Stimulated activated CD8-positive, alpha-beta memory T cell treated with anti-CD3 and anti-CD28 coated beads, Interleukin-7, amount 100 ng/mL, for 1 hour (primary cell): ENCODE data around the gene SPP1.

Source experiments
- DNase-seq, 2 donors: peaks; one replicate each; pipeline ENCODE4 v3.0.0-alpha.2; 2020; ENCODE audit warnings: low read depth in 2 of 2

The SPP1 gene

DNA sequence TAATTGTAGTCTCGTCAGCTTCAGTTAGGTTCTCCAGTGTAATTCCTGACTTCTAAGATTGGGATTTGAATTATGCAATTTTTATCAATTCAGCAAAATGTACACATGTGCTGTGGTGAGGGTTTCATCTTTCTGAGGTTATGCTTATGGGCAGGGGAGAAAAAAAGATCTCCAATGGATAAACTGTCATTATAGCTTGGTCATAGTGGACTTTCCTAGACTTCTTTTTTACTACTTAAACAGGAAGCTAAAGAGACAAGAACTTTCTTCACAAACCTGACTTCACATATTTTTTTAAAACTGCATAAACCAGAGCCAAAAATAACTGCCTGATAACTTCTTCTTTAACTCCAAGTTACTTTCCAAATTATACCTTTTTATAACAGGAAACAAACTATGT is 21.7 kb upstream of the SPP1 start:
- DNase-seq: no peak

DNA sequence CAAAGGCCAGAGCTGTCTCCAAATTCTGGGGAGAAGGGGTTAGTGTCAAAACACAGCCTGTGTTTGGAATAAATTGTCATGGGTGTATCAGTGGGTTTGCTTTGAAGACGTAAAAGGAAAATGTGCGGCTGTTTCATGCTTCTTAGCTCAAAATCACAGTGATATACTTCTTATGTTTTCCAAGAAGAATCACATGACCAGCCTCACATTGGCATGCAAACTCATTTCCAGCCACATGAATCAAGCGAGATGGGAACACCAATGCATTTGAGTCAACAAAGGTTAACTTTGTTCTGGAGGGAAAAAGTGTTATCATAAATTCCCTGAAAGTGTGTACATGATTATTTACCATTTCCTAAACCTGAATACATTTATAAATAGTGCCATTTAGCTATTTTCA is 19.0 kb upstream of the SPP1 start:
- DNase-seq: no peak

DNA sequence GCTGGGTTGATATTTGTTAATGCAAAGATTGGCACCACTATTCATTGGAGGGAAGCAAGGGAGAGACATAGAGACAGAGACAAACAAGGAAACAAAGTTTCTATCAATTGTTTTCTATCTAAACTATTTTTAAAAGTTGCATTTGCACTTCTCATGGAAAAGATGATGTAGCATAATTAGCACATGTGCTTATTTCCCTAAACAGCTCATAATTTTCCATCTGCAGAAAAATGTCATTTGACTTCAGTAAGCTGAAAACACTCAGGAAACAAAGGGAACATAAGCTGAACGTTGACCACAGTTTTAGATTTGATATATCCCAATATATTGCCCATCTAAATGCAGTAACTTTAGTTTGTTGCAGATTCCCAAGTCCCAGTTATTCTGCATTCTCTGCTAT is 18.5 kb upstream of the SPP1 start:
- no peak for DNase-seq

DNA sequence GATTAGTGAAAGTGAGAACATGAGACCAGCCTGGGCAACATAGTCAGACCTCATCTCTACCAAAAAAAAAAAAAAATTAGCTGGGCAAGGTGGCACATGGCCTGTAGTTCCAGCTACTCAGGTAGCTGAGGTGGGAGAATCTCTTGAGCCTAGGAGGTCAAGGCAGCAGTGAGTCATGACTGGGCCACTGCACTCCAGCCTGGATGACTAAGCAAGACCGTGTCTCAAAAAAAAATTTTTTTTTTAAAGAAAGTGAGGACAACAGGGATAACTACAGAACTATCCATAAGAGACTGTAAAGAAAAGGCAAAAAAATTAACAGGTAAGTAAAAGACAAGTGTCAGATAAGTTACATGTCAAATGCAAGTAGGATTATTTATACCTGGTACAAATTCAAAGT is 13.5 kb upstream of the SPP1 start:
- no peak for DNase-seq

DNA sequence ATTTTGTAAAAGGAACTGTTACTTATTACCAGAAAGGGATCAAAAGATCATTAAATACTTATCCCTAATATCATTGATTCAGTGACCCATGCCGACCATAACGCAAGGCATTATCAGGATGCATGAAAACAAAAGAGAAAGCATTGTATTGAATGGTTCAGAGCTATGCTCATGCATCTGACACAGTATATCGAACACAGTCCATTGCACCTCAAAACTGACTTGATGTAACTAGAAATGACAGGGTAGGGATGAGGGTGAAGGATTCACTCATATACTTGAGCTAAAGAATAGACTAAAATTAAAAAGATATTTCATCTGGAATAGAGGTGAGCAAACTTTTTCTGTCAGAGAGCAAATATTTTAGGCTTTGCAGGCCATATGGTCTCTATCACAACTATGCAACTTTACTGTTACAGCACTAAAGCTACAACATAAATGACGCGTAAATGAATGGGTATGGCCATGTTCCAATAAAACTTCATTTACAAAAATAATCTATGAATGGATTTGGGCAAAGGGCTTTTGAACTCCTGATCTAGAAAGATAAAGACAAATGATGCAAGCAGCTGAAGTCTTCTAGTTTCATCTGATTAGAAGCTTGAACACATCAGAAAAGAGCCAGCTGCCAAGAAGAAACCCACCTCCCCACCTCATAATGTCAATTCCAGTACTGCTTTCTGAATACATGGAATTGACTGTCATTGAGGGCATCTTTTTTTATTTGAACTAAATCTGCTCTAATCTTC is 12.9 kb upstream of the SPP1 start:
- DNase-seq: no peak

DNA sequence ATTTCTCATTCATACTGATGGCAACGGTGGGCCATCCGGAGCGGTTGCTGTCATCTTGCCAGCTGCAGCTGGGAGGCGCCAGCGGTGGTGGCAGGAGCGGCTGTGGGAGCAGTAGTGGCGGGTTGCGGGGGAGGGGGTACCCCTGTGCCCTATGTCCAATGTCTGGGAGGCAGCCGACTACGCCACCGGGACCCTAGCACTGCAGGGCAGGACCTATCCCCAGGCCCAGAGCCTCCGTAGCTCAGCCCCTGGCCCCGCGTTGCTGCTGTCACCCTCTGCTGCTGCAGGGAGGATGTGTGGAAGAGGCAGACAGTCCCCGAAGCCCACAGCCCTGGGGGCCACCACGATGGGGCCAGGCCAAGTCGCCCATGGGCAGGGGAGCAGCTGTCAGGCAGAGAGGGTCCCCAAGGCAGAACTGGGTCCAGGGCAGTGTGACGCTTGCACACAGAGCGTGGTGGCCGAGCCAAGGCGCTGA is 10.0 kb upstream of the SPP1 start:
- no peak for DNase-seq

DNA sequence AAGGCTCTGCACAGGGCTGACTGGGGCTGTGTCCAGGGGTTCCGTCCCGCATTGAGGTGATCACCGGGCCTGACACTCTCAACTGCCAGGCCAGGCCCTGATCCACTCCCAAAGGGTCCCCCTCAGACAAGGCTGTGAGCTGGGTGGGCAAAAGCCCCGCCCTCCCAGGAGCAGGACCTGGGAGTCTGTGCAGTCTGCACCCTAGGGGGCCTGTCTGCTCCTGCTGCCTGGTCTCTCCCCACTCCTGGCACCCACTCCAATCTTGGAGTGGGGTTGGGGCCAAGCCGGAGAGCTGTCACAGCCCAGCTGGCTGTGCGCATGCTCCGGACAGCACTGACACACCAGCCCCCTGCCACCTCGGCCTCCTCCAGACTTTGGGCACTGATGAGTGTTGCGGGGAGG is 9.4 kb upstream of the SPP1 start:
- no peak for DNase-seq

DNA sequence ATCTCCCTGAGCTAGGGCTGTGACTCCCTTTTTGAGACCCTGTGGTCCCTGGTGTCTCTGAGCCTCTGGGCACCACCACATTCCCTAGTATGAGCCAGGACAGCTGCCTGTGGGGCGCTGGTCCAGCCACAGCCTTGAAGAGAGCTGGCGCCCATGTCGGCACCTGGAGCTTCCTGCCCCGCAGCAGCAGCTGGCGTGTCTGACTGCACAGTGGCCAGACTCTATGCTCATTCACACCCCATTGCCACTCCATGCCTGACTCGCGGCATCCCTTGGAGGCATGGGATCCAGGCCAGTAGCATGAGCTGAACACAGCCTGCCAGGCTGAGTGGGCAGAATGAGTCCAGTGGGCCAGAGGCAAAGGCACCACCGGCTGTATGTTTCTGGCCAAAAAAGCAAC is 8.3 kb upstream of the SPP1 start:
- DNase-seq: no peak

DNA sequence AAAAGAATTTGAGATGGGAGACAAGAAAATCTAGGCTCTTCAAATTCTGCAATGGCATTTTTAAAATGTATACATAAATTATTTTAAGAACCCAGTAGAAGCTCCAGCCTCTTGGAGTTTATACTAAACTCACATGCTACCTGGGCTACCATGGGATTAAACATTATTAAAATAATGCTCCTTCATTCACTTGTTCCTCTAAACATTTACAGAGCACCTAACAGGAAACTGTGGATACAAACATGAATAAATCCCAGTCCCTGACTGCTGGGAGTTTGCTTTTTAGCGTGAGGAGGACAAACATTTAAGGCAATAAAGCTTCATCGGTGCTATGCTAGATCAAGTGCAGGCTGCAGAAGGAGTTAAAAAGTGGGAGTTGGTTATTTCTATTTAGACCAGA is 5.4 kb upstream of the SPP1 start:
- no peak for DNase-seq

DNA sequence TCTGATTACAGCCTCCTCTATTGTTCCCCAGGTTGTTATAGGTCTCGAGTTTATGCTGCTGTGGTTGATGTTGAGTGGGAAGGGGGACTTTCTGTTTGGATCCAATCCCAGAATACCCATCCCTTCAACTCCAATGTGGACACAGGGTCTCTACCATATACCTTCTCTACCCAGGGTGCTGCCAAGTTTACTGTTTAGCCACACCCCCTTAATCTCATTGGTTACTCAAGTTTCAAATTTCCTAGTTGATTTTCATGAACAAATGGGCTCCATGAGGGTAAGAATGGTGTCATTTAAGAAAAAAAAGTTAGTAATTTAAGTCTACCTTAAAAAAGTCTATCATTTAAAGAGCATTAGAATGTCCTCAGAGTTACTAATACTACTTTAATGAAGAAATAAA is 3.6 kb upstream of the SPP1 start:
- no peak for DNase-seq

DNA sequence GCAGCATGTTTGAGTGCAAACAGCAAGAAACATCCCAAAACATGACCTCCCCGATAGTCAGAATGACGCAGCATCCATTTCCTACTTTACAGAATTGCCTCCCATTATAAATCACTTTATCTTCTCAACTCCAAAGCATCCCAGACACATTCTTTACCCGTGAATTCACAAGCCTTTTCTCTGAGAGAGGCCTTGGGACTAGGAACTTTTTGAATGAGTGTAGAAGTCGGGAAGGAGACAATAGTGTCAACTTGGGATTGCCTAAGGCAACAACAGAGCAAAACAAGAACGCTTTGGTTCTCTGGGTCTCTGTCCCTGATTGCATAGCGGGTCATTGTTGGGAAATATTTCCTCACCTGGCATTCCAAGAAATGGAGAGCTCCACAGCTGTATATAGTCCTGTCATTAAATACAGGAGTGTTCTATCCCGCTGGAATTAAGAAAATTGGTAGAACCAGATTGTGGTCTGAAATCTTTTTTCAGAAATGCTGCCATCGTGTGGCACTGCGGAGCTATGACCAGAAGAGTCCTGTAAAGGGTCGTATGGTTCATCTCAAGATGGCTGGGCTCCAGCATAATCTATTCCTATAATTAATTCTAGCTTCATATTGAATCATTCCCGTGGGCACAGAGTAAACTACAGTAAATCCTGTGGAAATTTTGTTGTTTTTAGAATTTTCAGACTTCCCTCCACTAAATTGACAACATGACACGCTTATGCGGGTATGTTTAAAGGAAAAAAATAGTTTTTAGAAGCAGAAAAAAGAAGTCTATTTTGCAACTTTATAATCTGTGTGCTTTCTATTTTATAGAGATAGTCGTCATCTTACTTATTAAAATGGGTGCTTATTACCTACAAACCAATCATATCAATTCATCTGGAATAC is 2.0 kb upstream of the SPP1 start:
- DNase-seq: peak in 1 of 2 donors; percentile 4

DNA sequence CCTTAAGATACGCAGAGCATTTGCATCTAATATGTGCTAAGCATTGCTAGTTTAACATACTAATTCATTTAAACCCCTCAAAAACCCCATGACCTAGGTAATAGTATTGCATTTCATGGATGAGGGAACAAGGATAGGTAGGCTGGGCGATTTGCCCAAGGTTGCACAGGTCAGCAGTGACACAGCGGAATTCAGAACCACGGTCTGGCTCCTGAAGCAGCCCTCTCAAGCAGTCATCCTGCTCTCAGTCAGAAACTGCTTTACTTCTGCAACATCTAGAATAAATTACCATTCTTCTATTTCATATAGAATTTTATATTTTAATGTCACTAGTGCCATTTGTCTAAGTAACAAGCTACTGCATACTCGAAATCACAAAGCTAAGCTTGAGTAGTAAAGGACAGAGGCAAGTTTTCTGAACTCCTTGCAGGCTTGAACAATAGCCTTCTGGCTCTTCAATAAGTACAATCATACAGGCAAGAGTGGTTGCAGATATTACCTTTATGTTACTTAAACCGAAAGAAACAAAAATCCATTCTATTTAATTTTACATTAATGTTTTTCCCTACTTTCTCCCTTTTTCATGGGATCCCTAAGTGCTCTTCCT is 555 bp upstream of the SPP1 start:
- DNase-seq: no peak

DNA sequence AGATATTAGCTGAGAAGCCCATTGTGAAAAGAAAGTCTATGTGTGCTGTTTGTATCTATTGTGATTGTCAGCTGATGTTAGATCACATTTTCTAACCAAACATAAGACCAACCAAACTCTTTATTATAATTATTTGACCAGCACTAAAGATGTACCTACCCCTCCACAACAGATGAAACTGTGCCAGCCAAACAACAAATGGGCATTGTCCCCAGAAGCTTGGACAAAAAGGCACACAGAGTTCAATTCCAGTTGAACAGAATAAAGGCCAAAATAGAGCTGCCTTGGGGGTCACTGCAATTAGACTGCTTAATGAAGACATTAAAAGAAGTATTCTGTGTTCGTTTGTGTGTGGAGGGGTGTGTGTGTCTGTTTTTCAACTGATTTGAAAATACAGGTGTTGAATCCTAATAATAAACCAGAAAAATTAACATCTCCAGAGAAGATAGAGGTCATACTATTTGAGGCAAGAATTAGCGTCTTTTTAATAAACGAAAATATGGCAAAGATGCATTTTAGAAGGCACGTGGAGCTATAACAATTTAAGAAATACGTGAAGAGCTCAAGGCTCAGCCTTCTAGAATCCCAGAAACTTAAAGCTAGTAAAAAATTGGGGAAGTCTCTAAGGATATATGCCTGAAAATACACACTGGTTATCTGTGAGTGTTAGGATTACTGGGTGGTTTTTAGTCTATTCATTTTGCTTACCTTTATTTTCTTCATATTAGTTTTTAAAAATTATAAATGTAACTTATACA is 2.2 kb downstream of the SPP1 start:
- DNase-seq: no peak

DNA sequence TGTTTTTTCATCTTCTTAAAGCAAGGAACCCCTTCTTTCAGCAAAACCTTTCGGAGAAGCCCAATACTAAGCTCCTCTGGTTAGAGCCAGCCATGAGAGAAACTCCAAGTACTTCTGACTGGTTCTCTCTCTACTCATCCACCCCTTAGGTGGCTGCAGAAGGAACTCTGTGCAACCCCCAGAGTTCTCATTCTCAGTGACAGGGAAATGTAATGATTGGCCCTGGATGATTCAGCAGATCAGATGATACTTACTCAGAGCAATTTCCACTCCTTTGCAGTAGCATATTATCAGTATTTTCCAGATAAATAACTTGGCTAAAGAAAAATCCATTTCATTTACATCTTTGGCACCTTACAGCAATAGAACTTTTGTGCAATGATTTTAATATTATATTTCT is 3.2 kb downstream of the SPP1 start:
- DNase-seq: no peak

DNA sequence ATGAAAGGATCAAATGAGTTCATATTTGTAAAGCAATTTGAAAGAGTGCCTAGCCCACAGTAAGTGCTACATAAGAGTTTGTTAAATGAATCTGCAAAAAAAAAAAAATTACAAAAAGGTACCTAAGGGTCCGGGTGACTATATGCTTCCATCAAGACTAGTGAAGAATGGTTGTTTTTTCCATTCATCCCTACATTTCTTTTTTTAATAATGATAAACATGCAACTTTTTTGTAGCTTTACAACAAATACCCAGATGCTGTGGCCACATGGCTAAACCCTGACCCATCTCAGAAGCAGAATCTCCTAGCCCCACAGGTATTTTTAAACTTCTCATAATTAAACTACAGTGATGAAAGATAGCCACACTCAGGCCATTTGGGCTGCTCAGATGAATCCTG is 4.3 kb downstream of the SPP1 start:
- DNase-seq: no peak

DNA sequence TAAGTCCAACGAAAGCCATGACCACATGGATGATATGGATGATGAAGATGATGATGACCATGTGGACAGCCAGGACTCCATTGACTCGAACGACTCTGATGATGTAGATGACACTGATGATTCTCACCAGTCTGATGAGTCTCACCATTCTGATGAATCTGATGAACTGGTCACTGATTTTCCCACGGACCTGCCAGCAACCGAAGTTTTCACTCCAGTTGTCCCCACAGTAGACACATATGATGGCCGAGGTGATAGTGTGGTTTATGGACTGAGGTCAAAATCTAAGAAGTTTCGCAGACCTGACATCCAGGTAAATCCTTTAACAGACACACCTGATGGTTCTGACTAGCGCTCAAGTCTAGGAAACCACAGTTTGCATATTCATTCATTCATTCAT is 6.0 kb downstream of the SPP1 start:
- DNase-seq: no peak

DNA sequence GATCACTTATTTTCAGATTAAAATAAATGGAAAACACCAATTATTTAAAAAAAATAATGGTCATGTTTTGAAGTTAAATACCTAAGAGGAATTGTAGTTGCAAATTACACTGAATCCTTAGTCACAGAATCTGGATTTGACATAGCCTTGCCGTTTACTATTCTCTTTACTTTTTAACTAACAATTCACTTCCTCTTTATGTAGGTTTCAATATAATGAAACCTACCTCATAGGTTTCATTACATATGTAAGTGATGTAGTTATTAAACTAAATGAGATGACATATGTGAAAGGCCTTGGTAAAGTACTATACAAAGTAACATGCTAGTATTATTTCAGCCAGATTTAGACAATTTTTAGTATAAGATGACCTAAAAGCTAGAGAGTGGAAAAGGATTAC is 6.5 kb downstream of the SPP1 start:
- DNase-seq: no peak

DNA sequence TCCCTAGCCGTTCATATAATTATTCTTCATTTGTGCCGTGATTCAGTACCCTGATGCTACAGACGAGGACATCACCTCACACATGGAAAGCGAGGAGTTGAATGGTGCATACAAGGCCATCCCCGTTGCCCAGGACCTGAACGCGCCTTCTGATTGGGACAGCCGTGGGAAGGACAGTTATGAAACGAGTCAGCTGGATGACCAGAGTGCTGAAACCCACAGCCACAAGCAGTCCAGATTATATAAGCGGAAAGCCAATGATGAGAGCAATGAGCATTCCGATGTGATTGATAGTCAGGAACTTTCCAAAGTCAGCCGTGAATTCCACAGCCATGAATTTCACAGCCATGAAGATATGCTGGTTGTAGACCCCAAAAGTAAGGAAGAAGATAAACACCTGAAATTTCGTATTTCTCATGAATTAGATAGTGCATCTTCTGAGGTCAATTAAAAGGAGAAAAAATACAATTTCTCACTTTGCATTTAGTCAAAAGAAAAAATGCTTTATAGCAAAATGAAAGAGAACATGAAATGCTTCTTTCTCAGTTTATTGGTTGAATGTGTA is 7.0 kb downstream of the SPP1 start:
- DNase-seq: no peak

DNA sequence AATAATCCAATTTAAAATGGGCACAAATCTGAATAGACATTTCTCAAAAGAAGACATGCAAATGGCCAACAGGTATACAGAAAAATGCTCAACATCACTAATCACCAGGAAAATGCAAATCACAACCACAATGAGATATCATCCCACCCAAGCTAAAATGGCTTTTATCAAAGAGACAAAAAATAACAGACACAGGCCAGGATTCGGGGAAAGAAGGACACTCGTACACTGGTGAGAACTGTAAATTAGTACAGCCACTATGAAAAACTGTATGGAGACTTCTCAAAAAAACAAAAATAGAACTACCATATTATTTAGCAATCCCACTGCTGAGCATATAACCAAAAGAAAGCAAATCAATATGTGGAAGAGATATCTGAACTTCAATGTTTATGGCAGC is 8.5 kb downstream of the SPP1 start:
- no peak for DNase-seq

DNA sequence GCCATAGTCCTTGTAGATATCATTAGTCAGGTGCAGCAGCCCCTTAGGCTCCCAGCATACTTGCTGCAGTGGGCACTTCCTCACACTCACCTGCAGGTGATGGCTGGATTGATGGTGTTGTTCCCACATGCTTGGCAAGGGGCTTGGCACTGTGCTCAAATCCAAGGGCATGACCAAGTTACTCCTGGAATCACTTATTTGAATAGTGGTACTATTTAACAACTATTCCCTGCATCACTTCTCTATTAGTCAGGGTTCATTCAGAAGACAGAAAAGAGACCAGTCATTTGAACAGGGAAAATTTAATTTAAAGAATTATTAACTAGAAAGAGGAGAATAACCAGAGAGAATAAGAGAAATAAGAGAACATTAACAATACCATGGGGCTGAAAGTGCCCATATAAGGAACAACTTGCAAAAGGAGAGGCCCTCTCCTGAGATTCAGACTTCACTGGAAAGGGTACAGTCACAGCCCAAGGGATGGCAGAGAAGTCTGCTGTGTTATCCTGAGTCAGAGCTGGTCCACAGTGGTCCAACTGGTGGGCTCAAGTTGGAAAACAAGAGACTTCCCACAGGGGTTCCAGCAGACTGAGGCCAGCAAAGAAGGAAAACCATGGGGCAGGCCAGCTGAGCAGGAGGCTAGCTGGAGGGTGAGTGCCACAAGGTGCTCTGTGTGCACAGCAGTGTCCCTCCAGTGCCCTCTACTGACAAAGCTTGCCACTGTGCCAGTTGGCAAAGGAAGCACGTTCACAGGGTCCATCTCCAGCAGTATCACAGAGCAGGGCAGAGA is 9.8 kb downstream of the SPP1 start:
- DNase-seq: no peak

DNA sequence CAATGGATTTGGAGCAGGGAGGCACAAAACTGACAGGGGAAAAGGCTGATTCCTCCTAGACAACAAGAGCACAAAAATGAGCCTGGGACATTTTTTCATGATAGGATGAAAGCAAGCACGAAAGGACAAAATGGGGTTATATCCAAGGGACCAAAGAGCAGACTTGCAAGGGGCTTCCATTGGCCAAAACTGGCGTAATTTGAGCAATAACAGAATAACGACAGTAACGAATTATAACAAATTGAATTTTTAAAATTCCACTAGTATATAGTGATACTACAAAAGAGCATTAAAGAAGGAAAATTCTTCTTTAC is 10.3 kb downstream of the SPP1 start:
- DNase-seq: no peak
